HG02981 (cell line): ENCODE measurements around the gene OR51Q1.

Experiments
- ATAC-seq: cut with Tn5 transposase; IDR thresholded peaks from one replicate; pipeline ENCODE4 v1.9.1; 2021; ENCODE audit warnings: mild to moderate bottlenecking, moderate library complexity; ENCODE audit not compliant: unreplicated experiment

OR51Q1 gene, protein sequence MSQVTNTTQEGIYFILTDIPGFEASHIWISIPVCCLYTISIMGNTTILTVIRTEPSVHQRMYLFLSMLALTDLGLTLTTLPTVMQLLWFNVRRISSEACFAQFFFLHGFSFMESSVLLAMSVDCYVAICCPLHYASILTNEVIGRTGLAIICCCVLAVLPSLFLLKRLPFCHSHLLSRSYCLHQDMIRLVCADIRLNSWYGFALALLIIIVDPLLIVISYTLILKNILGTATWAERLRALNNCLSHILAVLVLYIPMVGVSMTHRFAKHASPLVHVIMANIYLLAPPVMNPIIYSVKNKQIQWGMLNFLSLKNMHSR

DNA sequence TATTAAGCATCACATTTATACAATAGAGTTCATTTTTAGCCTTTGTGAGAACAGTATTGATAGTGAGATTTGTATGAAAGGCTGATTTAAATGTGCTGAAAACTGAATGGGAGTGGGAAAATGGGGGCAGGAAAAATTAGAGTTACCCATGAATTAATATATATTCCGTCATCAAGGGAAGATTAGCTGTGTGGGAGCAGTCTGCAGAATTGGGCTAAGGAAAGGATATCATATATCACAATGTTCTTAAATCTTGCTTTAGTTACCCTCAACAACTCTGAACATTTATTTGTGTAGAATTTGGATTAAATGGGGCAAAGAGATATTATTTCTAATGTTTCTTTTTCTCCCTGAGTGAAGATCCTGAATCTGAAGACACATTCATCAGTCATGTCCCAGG is at the start of gene OR51Q1:
TSS of gene OR51Q1 (plus strand) at position 301 of the 400 bp plus-strand sequence. CDS start at position 391, 90 bp downstream.
- no peak for ATAC-seq

DNA sequence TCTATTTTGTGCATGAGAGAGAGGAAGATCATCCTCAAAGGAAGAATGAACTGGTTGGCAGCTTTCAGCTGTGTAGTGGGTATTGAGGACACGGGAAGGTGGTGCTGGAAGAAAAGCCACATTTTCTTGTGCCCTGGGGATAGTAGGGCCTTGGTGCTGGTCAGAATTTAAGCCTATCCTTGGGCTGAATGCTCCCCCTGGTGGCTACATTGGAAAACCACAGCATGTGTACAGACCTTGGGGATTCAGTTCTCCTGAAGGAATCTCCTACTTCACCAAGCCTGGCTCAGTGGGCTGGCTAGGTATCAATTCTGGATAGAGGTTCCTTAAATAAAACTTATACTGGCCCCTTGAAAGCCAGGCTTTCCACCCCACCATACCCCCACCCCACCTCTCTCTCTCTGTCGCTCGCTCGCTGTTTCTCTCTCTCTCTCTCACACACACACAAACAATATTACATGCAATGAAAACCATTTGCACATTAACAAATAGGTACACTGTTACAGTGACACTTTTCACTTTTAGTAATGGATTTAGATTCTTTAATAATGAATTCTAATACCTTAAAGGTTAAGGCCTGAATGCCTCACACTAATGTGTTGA is 41.1 kb upstream of the OR51Q1 start:
- ATAC-seq = peak; percentile 98

DNA sequence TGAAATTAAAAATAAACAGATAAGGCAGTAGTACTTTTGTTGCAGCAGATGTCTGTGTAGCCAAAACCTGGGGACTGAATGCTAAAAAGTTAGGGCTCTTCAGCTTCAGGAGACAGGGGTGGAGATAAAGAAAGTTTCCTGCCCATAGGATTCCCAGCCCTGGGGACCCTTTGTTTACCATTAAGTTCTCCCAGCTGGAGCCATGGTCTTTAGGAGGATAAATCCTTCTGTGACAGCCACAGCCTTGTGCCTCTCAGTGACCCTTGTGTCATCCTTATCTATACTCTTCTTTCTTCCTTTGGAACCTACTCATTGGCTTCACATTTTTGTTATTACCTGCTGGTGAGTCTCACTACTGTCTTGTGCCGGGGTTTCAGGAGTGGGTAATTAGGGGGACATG is 38.3 kb upstream of the OR51Q1 start, which contains the start of gene OR51M1:
TSS of gene OR51M1 (plus strand) at position 237 of the 400 bp plus-strand sequence. CDS start 5,587 bp downstream, outside the sequence.
- no peak for ATAC-seq

DNA sequence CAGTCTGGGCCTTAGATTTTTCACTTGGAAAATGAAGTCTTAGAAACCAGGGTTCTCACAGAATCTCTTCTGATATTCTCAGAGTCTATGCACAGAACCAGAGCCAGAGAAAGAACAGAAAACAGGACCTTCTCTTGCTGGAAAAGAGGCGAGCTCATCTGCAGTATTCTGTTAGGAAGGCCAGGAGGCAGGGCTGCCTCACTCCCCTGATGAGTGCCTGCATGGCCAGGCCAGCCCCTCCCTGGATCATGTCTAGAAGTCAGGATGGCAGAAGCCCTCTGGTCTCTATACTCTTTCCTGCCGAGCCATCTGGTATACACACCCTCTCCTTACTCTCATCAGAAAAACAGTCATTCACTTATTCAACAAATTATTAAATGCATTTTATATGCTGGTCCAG is 37.6 kb upstream of the OR51Q1 start:
- no peak for ATAC-seq

DNA sequence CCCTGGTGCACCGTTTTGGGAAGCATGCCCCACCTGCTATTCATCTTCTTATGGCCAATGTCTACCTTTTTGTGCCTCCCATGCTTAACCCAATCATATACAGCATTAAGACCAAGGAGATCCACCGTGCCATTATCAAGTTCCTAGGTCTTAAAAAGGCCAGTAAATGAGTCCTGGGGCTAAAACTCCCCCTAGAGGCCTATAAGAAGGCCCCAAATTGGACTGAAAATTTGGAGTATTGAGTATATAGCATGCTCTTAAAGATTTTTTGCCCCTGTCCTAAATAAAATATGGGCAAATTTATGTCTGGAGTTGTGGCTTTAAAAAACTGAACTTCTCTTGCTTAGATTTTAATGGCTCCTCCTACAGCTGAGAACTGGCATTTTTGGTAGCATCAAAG is 31.7 kb upstream of the OR51Q1 start:
- ATAC-seq = no peak

DNA sequence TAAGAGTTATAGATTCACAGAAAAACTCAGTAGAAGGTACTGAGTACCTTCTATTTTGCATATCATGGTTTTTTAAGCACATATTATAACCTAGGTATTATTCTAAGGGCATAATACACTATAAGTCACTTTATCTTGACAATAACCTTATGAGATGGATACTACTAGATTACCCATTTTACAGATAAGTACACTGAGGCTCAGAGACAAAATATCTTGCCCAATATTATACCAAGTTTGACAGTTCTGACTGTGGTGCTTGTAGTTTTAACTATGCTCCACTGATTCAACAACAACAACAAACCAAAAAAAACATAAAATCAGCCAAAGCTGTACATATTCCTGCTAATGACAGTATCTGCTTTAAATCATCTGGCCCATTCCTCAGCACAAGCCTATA is 27.8 kb upstream of the OR51Q1 start:
- ATAC-seq = no peak

DNA sequence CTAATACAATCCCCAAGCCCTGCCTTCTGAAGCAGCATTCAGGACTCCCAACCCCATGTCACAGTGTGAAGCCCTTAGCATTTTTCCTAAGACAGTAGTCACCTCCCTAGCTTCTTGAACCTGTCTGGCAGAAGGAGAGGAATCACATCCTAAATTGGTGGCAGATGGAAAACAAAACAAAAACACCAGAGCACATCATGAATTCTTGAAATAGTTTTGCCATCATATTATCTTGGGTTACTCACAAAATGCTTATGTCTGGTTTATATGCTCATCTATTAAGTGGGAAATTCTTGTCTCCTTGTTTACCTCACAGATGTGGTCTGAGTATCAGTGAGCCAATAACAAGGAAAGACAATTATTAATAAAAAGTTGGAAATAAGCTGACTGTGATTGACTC is 23.0 kb upstream of the OR51Q1 start:
- ATAC-seq = no peak

DNA sequence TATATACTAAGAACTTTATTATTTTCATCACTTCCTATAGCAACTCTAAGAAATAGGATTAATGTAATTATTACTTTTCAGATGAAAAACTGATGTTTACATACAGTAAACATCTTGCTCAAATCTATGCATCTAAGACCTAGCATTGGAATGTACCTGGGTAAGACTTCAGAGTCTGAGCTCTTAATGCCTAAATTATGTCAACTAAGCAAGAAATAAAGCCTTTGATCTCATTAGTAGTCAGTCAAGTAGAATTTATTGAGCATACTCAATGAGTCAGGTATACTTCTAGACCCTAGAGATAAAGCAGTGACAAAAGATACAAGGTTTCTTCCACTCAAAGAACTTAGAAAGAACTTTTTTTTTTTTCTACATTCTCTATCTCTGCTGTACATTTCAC is 16.7 kb upstream of the OR51Q1 start:
- ATAC-seq = no peak

DNA sequence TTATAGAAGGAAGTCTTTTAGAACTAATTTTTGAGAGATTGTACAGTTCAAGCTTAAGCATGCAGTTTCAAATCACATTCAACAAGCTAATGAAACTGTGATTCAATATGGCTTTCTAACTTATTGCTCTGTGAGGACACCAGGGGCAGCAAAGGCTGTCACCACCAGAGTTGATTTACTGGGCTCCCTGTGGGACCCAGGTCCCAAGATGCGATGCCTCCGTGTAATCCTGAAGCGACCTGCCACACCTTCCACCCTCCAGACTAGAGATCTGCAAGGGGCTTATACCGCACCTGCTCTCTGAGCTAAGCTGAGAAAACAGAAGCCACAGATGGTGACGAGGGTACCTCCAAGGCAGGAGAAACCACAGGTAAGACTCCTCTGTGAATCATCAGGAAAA is 918 bp upstream of the OR51Q1 start:
- ATAC-seq = no peak

DNA sequence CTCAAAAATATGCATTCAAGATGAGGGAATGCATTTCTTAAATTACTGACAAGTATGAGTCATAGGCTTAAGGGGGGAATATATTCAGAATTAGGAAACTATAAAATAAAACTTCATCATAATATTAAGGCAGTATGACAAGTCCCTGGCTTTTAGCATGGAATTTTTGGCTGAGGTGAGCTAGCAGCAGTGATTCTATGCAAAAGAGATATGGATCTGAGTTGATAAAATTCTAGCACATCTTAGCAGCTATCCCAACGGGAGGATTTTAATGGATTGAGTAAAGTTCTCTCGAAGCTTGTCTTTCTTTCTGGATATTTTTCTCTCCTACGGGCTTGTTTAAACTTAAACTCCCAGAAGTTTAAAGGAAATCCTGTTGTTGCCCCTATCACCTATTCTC is 1.2 kb downstream of the OR51Q1 start:
- ATAC-seq = no peak

DNA sequence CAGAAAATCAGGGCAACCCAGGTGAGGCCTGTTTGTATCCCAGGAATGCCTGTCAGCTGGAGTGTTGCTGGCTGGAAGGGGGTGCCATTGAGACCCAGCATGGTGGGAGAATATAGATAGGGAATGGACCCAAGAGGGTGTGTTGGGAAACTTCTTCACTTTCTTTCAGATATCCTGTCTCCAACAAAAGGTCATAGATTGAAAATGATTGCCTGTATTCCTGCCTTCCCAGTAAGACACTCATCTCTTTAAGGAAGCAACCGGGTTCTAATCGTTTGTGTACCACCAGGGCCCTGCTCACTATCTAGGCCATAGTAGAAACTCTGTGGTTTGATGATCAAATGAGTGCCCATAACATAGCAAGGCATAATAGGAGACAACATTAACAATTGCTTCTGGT is 19.5 kb downstream of the OR51Q1 start, which contains the start of gene OR51I1:
TSS of gene OR51I1 (minus strand) at position 101 of the 400 bp plus-strand sequence. CDS start at position 101, 0 bp downstream.
- no peak for ATAC-seq

DNA sequence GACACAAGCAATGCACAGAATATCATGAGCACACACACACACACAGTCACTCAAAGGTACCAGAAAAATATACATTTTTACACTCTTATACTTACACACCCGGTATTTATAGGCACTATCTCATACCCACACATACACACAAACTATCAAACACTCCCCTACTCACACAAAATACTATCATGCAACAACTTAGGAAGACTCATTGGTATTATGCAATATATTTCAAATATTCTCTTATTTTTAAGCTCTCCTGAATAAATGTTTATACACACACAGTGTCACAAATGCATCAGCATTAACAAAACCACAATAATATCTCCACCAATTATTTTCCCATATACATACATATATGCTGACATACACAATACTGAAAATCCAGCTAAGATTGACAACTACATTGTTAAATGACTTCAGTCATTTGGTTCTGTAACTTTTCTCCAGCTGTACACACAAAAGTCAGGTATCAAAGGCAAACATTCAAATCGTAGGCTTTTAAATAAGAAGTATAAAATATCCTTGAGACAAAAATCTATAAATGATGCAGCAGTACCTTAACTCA is 22.0 kb downstream of the OR51Q1 start:
- no peak for ATAC-seq

DNA sequence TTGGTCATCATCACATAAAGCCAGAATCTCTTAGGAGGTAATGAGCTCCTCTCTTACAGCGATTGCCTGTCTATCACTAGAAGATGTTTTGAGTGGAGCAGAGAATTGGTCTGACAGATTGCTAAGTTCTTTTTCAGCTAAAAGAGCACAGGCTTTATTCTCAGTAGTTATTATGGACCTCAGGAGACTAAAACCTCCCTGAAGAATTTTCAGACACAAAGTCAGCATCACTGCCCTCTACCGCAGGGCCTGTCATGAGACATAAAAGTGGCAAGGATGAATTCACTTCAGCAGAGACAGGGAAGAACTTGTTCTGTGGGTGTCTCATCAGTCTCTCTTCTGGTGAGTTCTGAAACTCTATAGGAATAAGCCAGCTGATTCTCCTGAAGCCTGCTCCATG is 27.1 kb downstream of the OR51Q1 start, which contains the start of gene OR51I2:
TSS of gene OR51I2 (plus strand) at position 301 of the 400 bp plus-strand sequence. CDS start 4,166 bp downstream, outside the sequence.
- ATAC-seq = no peak

DNA sequence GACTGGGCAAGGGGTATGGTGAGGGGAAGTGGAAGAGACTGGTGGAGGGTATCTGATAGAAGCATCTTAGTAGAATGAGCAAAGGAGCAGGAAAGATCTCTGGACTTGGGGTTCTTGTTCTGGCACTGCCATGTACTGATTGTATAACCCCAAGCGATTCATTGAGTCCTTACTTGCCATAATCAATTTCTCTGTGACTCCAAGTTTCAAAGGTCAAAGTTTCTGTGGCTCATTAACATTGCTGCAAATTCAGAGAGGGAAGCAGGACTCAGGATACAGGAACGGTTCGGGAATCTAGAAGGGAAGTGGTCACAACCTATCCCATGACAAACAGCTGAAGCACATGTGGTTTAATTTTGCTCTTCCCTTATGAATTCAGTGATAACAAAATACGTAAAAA is 27.5 kb downstream of the OR51Q1 start:
- no peak for ATAC-seq

DNA sequence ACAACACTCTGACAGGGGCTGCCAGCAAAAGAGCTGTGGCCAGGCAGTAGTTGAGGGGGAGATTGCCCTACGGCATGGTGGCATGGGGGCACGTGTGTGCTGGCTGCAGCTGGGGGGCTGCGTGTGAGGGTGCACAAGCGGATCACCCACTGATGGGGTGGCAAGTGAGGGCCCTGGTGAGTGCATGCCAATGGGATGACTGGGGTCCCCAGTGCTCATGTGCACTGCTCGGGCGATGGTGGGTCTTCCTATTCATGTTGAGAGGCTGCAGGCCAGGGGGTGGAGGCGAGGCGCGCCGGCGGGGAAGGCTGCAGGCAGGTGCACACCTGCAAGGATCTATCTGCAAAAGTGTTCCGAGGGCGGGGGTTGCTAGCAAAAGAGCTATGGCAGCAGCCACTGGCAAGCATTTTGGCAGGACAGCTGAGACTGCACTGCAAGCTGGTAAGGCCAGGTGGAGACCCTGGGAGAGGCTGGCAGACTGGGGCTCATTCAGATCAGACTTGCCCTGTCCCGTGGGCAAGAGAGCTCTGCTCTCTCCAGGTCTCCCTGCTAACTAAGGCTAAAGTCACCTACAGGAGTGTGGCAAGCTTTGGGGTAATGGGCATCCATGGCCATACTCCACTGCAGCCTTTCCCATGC is 39.2 kb downstream of the OR51Q1 start:
- ATAC-seq = no peak

DNA sequence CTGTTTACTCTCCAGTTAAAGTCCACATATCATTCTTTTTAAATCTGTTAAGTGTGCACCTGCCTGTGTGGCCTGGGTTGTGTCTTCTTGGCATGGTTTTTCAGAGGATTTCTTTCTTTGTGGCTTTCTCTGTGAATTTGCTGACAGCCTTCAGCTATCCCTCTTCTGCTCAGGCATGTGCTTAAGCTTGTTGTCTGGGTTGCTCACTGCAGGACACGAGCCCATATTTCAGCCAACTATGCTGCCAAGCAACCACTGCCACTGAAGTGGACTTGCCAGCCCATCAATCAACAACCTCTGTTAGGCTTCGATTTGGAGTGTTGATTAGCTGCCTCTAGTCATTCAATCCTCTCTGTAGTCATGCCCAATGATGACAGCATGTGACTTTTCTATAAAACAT is 45.6 kb downstream of the OR51Q1 start:
- ATAC-seq = no peak
